Erythroblast (primary cell): ENCODE results near the gene IAH1.

Experiments
- GATA1 ChIP-seq: IDR thresholded peaks from 2 replicates; pipeline ENCODE4 v1.6.1; 2011; ENCODE audit warnings: low read depth, mild to moderate bottlenecking, control low read depth, low read length, moderate library complexity
- POLR2A ChIP-seq: IDR thresholded peaks from 2 replicates; pipeline ENCODE4 v1.6.1; 2011; ENCODE audit warnings: mild to moderate bottlenecking, low read length

- no peak for TF ChIP-seq POLR2A
- no peak for TF ChIP-seq GATA1
These were observed 1.8 kb upstream of the IAH1 start for GRCh38 chr2:9472511-9472910.
